Germinal center (tissue), 1 donor: Measurements from ENCODE around the gene KCNQ1.
"Not testable (repeated sequence)": the region's sequence is repeated elsewhere in the genome, so short reads cannot be mapped to it uniquely, and the experiment has no call there.

Experiments used
- DNase-seq: peaks from one replicate; pipeline ENCODE4 v3.0.0; 2012; ENCODE audit warnings: mixed read lengths, low spot score

Gene KCNQ1

GRCh38 chr11:2592559-2593392, 148.0 kb downstream of the KCNQ1 start:
- no peak for DNase-seq

GRCh38 chr11:2593393-2593950, 148.7 kb downstream of the KCNQ1 start:
- DNase-seq: no peak

GRCh38 chr11:2594267-2594666, 149.5 kb downstream of the KCNQ1 start:
- DNase-seq: no peak

GRCh38 chr11:2595204-2595603, 150.4 kb downstream of the KCNQ1 start:
- DNase-seq: no peak

- no peak for DNase-seq
Measured at GRCh38 chr11:2599561-2600189, 154.9 kb downstream of the KCNQ1 start.

- DNase-seq: no peak
Measured at GRCh38 chr11:2609345-2609744, 164.5 kb downstream of the KCNQ1 start.

- no peak for DNase-seq
Measured at GRCh38 chr11:2612884-2613571, 168.2 kb downstream of the KCNQ1 start.

- DNase-seq: no peak
Measured at GRCh38 chr11:2621894-2622293, 177.1 kb downstream of the KCNQ1 start.

- no peak for DNase-seq
Measured at GRCh38 chr11:2625183-2625582, 180.4 kb downstream of the KCNQ1 start.

- no peak for DNase-seq
Measured at GRCh38 chr11:2630679-2631078, 185.9 kb downstream of the KCNQ1 start.

- no peak for DNase-seq
Measured at GRCh38 chr11:2631161-2631560, 186.4 kb downstream of the KCNQ1 start.

- not testable (repeated sequence) for DNase-seq
Measured at GRCh38 chr11:2639763-2640162, 195.0 kb downstream of the KCNQ1 start.

- no peak for DNase-seq
Measured at GRCh38 chr11:2641623-2642022, 196.8 kb downstream of the KCNQ1 start.

GRCh38 chr11:2643746-2644145, 198.9 kb downstream of the KCNQ1 start:
- no peak for DNase-seq

GRCh38 chr11:2644844-2645778, 200.3 kb downstream of the KCNQ1 start:
- DNase-seq: no peak

- DNase-seq: no peak
Measured at GRCh38 chr11:2645779-2646118, 200.9 kb downstream of the KCNQ1 start.

- no peak for DNase-seq
Measured at GRCh38 chr11:2647167-2647566, 202.4 kb downstream of the KCNQ1 start.

- no peak for DNase-seq
Measured at GRCh38 chr11:2647953-2648352, 203.1 kb downstream of the KCNQ1 start.

- DNase-seq: no peak
Measured at GRCh38 chr11:2649400-2649799, 204.6 kb downstream of the KCNQ1 start.

- no peak for DNase-seq
Measured at GRCh38 chr11:2649848-2650247, 205.0 kb downstream of the KCNQ1 start.

- no peak for DNase-seq
Measured at GRCh38 chr11:2650343-2650867, 205.6 kb downstream of the KCNQ1 start.
